GM18909 (cell line): ENCODE measurements around the gene TDP1.
A peak's percentile ranks its signal among the peaks of the same experiment; 100 is the strongest.

Experiments used
- ATAC-seq: cut with Tn5 transposase; IDR thresholded peaks from one replicate; pipeline ENCODE4 v1.9.1; 2021; ENCODE audit warnings: mild to moderate bottlenecking; ENCODE audit not compliant: unreplicated experiment, poor library complexity

The TDP1 gene

GRCh38 chr14:89955745-89956660 lies at the start of gene TDP1:
Gene TDP1, plus strand, starts transcription at chr14:89955927. Its CDS starts 7,188 bp downstream, at chr14:89963115.
- ATAC-seq, result peak; percentile 65

- ATAC-seq, result no peak
These were observed 49.7 kb upstream of the TDP1 start for GRCh38 chr14:89906000-89906399.

GRCh38 chr14:89907655-89908054 lies 48.1 kb upstream of the TDP1 start:
- no peak for ATAC-seq

GRCh38 chr14:89908712-89909450 lies 46.8 kb upstream of the TDP1 start:
- ATAC-seq, result no peak

- ATAC-seq, result no peak
These were observed 46.1 kb upstream of the TDP1 start for GRCh38 chr14:89909586-89909985.

GRCh38 chr14:89910691-89911009 lies 45.1 kb upstream of the TDP1 start:
- no peak for ATAC-seq

GRCh38 chr14:89911010-89911919 lies 44.5 kb upstream of the TDP1 start:
- no peak for ATAC-seq

- no peak for ATAC-seq
These were observed 43.5 kb upstream of the TDP1 start for GRCh38 chr14:89912221-89912620.

- no peak for ATAC-seq
These were observed 43.0 kb upstream of the TDP1 start for GRCh38 chr14:89912667-89913211.

- no peak for ATAC-seq
These were observed 40.4 kb upstream of the TDP1 start for GRCh38 chr14:89915114-89915878.

GRCh38 chr14:89918721-89919120 lies 37.0 kb upstream of the TDP1 start:
- no peak for ATAC-seq

GRCh38 chr14:89920056-89920455 lies 35.7 kb upstream of the TDP1 start:
- no peak for ATAC-seq

GRCh38 chr14:89921346-89921745 lies 34.4 kb upstream of the TDP1 start:
- no peak for ATAC-seq

GRCh38 chr14:89922031-89922907 lies 33.5 kb upstream of the TDP1 start:
- ATAC-seq, result no peak

GRCh38 chr14:89924268-89924667 lies 31.5 kb upstream of the TDP1 start:
- ATAC-seq, result no peak

GRCh38 chr14:89926694-89927093 lies 29.0 kb upstream of the TDP1 start:
- ATAC-seq, result no peak

GRCh38 chr14:89927186-89927865 lies 28.4 kb upstream of the TDP1 start:
- no peak for ATAC-seq

GRCh38 chr14:89933002-89933401 lies 22.7 kb upstream of the TDP1 start:
- ATAC-seq, result no peak
